Stimulated activated CD4-positive, alpha-beta T cell treated with anti-CD3 and anti-CD28 coated beads, Interleukin-12 subunit alpha, Interleukin-12 subunit beta, amount 100 ng/mL, for 48 hours (primary cell): ENCODE measurements around the gene MAT2A.
A peak's percentile ranks its signal among the peaks of the same experiment; 100 is the strongest.
"Not testable (repeated sequence)": the region's sequence is repeated elsewhere in the genome, so short reads cannot be mapped to it uniquely, and the experiment has no call there.

ENCODE experiments used
- DNase-seq, 3 donors: peaks; one replicate each; pipeline ENCODE4 v3.0.0-alpha.2; 2020; ENCODE audit warnings: low read depth in 2 of 3, low spot score in 1 of 3

MAT2A gene

GRCh38 chr2:85547089-85547858 is 8.3 kb downstream of the MAT2A start:
- no peak for DNase-seq

GRCh38 chr2:85547859-85548607 is 9.1 kb downstream of the MAT2A start:
- no peak for DNase-seq

- no peak for DNase-seq
Observed at GRCh38 chr2:85548608-85548900, 9.6 kb downstream of the MAT2A start.

GRCh38 chr2:85549095-85549494 is 10.1 kb downstream of the MAT2A start:
- DNase-seq: no peak

GRCh38 chr2:85549826-85550225 is 10.9 kb downstream of the MAT2A start:
- DNase-seq: no peak

GRCh38 chr2:85550486-85550885 is 11.5 kb downstream of the MAT2A start:
- no peak for DNase-seq

GRCh38 chr2:85551698-85552678 is 13.0 kb downstream of the MAT2A start:
- peak; percentile 71 to 94 (median 80) for DNase-seq

- DNase-seq: no peak
Observed at GRCh38 chr2:85553184-85553583, 14.2 kb downstream of the MAT2A start.

GRCh38 chr2:85554980-85555612 is 16.1 kb downstream of the MAT2A start:
- no peak for DNase-seq

GRCh38 chr2:85557130-85557529 is 18.2 kb downstream of the MAT2A start:
- no peak for DNase-seq

GRCh38 chr2:85558160-85558559 is 19.2 kb downstream of the MAT2A start:
- DNase-seq: no peak

GRCh38 chr2:85560403-85560726 is 21.4 kb downstream of the MAT2A start:
- not testable (repeated sequence) for DNase-seq

- no peak for DNase-seq
Observed at GRCh38 chr2:85560812-85561279, 21.9 kb downstream of the MAT2A start.

- DNase-seq: peak; percentile 89 to 94 (median 93)
Observed at GRCh38 chr2:85561280-85562212, 22.6 kb downstream of the MAT2A start, which contains the start of gene GGCX. Gene GGCX (minus strand): TSS chr2:85561493. CDS start chr2:85561428, 65 bp downstream.

GRCh38 chr2:85564144-85564563 is 25.2 kb downstream of the MAT2A start:
- DNase-seq: no peak

GRCh38 chr2:85566265-85566664 is 27.3 kb downstream of the MAT2A start:
- no peak for DNase-seq

- no peak for DNase-seq
Observed at GRCh38 chr2:85575739-85576138, 36.8 kb downstream of the MAT2A start.

- no peak for DNase-seq
Observed at GRCh38 chr2:85577063-85577385, 38.1 kb downstream of the MAT2A start.

- DNase-seq: peak in 2 of 3 donors; percentile 49 to 56
Observed at GRCh38 chr2:85577386-85578242, 38.6 kb downstream of the MAT2A start, which contains the start of gene VAMP8. Gene VAMP8 (plus strand): TSS chr2:85577586. CDS start chr2:85577647, 61 bp downstream.
